CD4-positive, alpha-beta T cell treated with Interferon alpha-2 for 1 hour (primary cell): ENCODE results near the gene GOLGA6L6.
"Not testable (repeated sequence)": the region's sequence is repeated elsewhere in the genome, so short reads cannot be mapped to it uniquely, and the experiment has no call there.

Experiments
- DNase-seq, 2 donors: peaks; one replicate each; pipeline ENCODE4 v3.0.0-alpha.2; 2020 to 2022

GOLGA6L6 gene

GRCh38 chr15:20541700-20542099 lies at the start of gene GOLGA6L6:
Gene GOLGA6L6 (minus strand): TSS chr15:20541800. CDS start chr15:20541709, 91 bp downstream.
- DNase-seq, result not testable (repeated sequence)

GRCh38 chr15:20590069-20590468 lies 48.5 kb upstream of the GOLGA6L6 start:
- DNase-seq, result not testable (repeated sequence)

- not testable (repeated sequence) for DNase-seq
Measured at GRCh38 chr15:20586821-20587220, 45.2 kb upstream of the GOLGA6L6 start.

GRCh38 chr15:20582726-20583115 lies 41.1 kb upstream of the GOLGA6L6 start:
- DNase-seq, result not testable (repeated sequence)

GRCh38 chr15:20582109-20582725 lies 40.6 kb upstream of the GOLGA6L6 start:
- DNase-seq, result not testable (repeated sequence)

GRCh38 chr15:20581261-20582108 lies 39.9 kb upstream of the GOLGA6L6 start:
- not testable (repeated sequence) for DNase-seq

GRCh38 chr15:20579662-20580061 lies 38.1 kb upstream of the GOLGA6L6 start:
- not testable (repeated sequence) for DNase-seq

- not testable (repeated sequence) for DNase-seq
Measured at GRCh38 chr15:20551289-20551688, 9.7 kb upstream of the GOLGA6L6 start.

- DNase-seq, result not testable (repeated sequence)
Measured at GRCh38 chr15:20505926-20506658, 35.5 kb downstream of the GOLGA6L6 start.

GRCh38 chr15:20502839-20503238 lies 38.8 kb downstream of the GOLGA6L6 start:
- DNase-seq, result not testable (repeated sequence)

- DNase-seq, result not testable (repeated sequence)
Measured at GRCh38 chr15:20501512-20502222, 39.9 kb downstream of the GOLGA6L6 start.

- not testable (repeated sequence) for DNase-seq
Measured at GRCh38 chr15:20497781-20498180, 43.8 kb downstream of the GOLGA6L6 start.

- DNase-seq, result not testable (repeated sequence)
Measured at GRCh38 chr15:20493035-20493434, 48.6 kb downstream of the GOLGA6L6 start.

GRCh38 chr15:20492598-20492997 lies 49.0 kb downstream of the GOLGA6L6 start:
- not testable (repeated sequence) for DNase-seq

GRCh38 chr15:20489320-20489719 lies 52.3 kb downstream of the GOLGA6L6 start:
- not testable (repeated sequence) for DNase-seq
